GM06990 (cell line): ENCODE data around the gene TRIM38.

Experiments
- DNase-seq: peaks from one replicate; pipeline ENCODE4 v3.0.0-alpha.2; 2011; ENCODE audit not compliant: insufficient read length; ENCODE audit errors: extremely low read depth
- H3K27me3 ChIP-seq: replicated peaks from 2 replicates; pipeline ENCODE4 v1.6.0; 2011; ENCODE audit warnings: low read length; ENCODE audit not compliant: control insufficient read depth, insufficient read depth
- H3K36me3 ChIP-seq: 2 replicates; pipeline ENCODE4 v1.5.1; 2011; ENCODE audit warnings: low read length; ENCODE audit not compliant: control insufficient read depth, insufficient read depth
- H3K4me3 ChIP-seq: replicated peaks from 2 replicates; pipeline ENCODE4 v1.5.1; 2011; ENCODE audit warnings: low read depth, mild to moderate bottlenecking, control low read depth, low read length
- TF ChIP-seq, protein P1 (sequence below): IDR thresholded peaks from 2 replicates; pipeline ENCODE4 v1.5.1; 2011; ENCODE audit warnings: low read length, control low read depth, mild to moderate bottlenecking, inconsistent platforms; ENCODE audit not compliant: insufficient read depth, poor library complexity, severe bottlenecking

The TRIM38 gene

DNA sequence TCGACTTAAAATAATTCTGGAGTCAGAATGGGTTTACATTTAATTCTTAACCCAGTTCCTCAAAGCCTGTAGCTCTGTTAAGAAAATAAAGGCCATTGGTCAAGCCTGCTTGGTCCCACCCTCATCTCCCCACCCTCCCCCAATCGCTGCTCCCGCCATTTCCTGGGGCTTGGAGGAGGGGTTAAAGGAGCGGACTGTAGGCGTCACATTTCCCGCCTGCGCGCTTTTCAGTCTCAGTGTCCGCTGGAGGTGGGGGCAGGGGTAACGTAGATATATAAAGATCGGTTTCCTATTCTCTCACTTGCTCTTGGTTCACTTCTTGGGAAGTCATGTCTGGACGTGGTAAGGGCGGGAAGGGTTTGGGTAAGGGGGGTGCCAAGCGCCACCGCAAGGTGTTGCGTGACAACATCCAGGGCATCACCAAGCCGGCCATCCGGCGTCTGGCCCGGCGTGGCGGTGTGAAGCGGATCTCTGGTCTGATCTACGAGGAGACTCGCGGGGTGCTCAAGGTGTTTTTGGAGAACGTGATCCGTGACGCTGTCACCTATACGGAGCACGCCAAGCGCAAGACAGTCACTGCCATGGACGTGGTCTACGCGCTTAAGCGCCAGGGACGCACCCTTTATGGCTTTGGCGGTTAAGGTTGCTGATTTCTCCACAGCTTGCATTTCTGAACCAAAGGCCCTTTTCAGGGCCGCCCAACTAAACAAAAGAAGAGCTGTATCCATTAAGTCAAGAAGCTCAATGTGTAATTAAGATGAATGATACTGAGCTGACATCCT, 58.9 kb downstream of the TRIM38 start:
- peak overlapping the region; percentile 53 for H3K4me3 ChIP-seq
- TF ChIP-seq, protein P1, sequence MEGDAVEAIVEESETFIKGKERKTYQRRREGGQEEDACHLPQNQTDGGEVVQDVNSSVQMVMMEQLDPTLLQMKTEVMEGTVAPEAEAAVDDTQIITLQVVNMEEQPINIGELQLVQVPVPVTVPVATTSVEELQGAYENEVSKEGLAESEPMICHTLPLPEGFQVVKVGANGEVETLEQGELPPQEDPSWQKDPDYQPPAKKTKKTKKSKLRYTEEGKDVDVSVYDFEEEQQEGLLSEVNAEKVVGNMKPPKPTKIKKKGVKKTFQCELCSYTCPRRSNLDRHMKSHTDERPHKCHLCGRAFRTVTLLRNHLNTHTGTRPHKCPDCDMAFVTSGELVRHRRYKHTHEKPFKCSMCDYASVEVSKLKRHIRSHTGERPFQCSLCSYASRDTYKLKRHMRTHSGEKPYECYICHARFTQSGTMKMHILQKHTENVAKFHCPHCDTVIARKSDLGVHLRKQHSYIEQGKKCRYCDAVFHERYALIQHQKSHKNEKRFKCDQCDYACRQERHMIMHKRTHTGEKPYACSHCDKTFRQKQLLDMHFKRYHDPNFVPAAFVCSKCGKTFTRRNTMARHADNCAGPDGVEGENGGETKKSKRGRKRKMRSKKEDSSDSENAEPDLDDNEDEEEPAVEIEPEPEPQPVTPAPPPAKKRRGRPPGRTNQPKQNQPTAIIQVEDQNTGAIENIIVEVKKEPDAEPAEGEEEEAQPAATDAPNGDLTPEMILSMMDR: no peak
- no peaks in the 10 kb centered on the region for H3K36me3 ChIP-seq
- H3K27me3 ChIP-seq: no peaks in the 10 kb centered on the region
- DNase-seq: peak; percentile 94

DNA sequence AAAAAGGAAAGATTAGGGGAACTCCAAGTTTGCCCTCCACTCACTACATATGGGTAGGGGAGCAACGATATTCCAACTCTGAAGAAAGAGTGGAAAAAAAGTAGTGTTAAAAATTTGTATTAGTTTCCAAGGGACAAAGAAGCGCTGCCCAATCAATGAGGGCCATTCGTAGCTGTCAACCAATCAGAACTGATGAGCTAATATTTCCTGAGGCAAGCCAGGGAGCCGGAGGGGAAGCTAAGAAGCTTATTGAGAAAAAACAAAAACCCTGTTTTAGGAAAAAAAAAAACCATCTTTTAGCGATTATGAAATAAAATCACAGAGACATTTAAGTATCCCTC, 59.5 kb downstream of the TRIM38 start:
- Histone ChIP-seq H3K4me3 (peak overlapping the region; percentile 53), H3K36me3 (no peaks in the 10 kb centered on the region), H3K27me3 (no peaks in the 10 kb centered on the region)
- DNase-seq: no peak
- TF ChIP-seq, protein P1: no peak

DNA sequence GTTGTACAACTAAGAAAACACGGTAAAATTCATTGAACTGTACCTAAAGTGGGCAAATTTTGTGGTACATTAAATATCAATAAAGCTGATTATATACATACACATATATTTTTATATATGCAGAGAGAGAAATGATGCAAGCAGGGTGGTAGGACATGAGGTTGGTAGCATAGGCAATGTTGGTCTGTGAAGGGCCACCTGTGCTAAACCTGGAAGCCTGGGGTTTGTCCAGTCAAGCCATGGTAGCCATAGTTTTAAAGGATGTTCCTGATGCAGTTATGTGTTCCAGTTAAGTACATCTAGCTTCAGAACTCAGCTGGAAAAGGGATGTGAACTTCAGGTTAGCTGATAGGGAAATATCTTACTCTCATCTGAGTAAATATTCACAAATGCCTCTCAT, 60.1 kb downstream of the TRIM38 start:
- DNase-seq: no peak
- no peaks in the 10 kb centered on the region for H3K36me3 ChIP-seq
- H3K27me3 ChIP-seq: no peaks in the 10 kb centered on the region
- TF ChIP-seq, protein P1: no peak
- no peak overlapping the region; the same call in 1 of the 2 replicates for H3K4me3 ChIP-seq

DNA sequence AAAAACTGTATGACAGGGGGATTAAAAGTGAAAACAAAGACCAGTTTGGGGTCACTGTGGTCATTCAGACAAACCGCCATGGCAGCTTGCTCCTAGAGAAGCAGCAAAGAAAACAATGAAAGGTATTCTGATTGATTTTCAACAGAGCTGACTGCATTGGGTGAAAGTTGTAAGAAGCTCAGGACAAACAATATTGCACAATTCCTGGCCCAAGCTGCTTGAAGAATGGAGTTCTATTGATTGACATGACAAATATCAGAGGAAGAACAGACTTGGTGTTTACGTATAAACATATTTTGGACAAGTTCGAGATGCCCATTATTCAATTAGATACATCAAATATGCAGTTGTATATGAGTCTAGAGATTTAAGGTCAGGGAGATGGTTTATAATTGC, 62.0 kb downstream of the TRIM38 start:
- DNase-seq: no peak
- TF ChIP-seq, protein P1: no peak
- Histone ChIP-seq H3K4me3 (no peak overlapping the region), H3K36me3 (no peaks in the 10 kb centered on the region), H3K27me3 (no peaks in the 10 kb centered on the region)

DNA sequence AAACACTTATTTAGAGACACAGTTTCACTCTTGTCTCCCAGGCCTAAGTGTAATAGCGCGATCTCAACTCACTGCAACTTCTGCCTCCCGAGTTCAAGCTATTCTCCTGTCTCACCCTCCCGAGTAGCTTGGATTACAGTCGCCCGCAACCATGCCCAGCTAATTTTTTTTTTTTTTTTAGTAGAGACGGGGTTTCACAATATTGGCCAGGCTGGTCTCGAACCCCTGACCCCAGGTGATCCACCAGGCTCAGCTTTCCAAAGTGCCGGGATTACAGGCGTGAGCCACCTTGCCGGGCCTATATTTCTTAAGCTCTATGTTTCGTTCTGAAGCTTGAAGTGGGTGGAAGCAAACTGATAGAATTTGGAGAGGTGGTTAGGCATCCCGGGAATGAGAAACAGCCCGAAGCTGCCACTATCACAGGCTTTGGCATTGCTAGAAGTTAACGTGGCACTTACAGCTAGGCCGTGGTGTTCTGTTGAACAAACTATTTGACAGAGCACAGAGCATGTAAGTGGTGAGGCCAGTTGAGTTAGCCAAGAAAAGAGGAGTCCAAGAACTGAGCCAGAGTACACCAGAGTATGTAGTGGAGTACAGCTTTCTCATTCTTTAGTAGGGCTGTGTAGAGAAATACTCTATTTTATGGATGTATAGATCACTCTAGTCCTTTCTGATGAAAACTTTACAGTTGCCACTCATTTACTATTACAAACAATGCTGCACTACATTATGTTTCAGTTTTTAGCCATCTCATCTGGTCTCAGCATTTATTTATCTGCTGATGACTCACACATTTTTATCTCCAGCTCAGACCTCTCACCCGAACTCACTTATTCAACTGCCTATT, 62.7 kb downstream of the TRIM38 start:
- H3K4me3 ChIP-seq: peak overlapping the region; percentile 66; the same call in 1 of the 2 replicates
- H3K27me3 ChIP-seq: no peaks in the 10 kb centered on the region
- no peak for DNase-seq
- TF ChIP-seq, protein P1: no peak
- H3K36me3 ChIP-seq: no peaks in the 10 kb centered on the region
